SU-DHL-6 (cell line): ENCODE data around the gene ZNF628.

Experiments
- CTCF ChIP-seq: fragments of 200-600 bp; sonication (generic); IDR thresholded peaks from one replicate; pipeline ENCODE4 v1.5.1; 2017; ENCODE audit warnings: antibody characterized with exemption, mild to moderate bottlenecking, low read length, moderate library complexity; ENCODE audit not compliant: insufficient read depth, poor library complexity, severe bottlenecking
- EZH2phosphoT487 ChIP-seq: fragments of 200-600 bp; sonication (generic), shearing (Covaris generic); conservative IDR thresholded peaks from 2 replicates; pipeline ENCODE4 v1.6.1; 2018; ENCODE audit warnings: mild to moderate bottlenecking, antibody characterized with exemption, low read length, moderate library complexity, mixed read lengths

GRCh38 chr19:55476100-55476775 is at the start of gene ZNF628:
- TF ChIP-seq CTCF = no peak
- no peak for TF ChIP-seq EZH2phosphoT487
